ENCODE measurements around the gene SHE. TPM values are rescaled to one million over a fixed set of nuclear protein-coding genes. Genes with fewer than 3 reads are reported as not detected.

The SHE gene
- polyA plus RNA-seq, 4 donors, result 9.2 to 12.6 (median 10.4) TPM

DNA sequence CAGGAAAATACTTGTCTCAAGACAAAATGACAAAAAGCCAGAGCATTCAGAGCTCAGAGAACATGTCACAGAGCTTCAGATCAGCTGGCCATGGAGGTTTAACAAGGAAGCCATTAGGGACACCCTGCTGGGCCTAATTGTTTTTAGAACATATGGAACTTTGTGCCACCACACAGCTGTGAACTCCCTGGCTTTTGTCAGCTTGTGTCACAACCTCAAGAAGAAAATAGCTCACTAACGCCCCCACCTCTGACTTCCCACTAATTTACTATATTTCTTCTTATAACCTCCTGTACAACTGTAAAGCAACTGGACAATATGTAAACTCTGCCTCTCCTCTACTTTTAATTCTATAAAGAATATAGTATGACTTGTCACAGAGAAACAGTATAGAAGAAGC is 21.2 kb downstream of the SHE start:
- no peak for DNase-seq (ENCODE audit: low read depth in 4 of 4, low spot score in 2 of 4)

DNA sequence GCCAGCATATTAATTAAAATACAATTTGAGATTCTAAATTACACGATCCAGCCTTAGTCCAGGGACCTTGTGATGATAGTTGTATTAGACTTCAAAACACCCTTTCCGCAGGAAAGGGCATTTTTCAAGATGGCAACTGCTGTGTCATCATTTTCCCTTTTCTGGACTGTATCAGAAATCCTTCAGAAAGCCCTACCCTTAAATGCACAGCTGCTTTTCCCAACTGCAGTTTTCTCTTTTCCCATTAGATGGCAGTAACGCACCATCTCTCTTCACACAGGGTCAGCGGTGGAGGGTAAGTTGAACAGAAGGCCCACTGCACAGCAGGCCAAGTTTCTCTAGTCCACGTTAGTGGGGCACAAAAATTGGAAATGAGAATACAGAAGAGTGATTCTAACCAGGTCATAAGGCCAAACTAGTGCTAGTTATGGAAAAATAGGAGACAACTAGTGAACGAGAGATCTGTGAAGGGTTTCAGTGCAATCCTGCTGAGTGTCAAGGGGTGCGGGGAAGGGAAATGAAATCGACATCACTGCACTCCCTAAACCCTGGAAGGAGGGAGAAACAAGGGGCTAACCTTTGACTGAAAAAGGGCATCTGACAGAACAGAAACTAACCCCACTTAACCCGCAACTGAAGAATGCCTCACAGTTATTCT is 22.3 kb downstream of the SHE start:
- peak; percentile 56 to 84 (median 69) for DNase-seq (ENCODE audit: low read depth in 4 of 4, low spot score in 2 of 4)

DNA sequence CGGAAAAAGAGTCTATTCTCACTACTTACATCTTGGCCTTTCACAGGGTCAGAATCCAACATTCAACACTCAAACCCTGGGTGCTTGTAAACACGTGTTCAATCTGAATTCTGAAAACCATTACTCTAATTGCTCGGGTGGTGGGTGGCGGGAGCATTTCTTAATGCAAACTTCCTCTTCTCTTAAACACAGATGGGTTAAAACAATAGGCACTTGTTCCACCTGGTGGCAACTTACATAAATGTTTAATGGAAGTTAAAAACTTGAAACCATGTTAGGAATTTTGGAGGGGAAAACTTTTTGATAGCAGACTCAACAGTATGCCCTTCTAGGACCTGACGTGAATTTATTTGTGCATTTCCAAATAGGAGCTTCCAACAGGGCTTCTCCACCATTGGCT is 23.6 kb downstream of the SHE start:
- DNase-seq (ENCODE audit: low read depth in 4 of 4, low spot score in 2 of 4), result no peak

DNA sequence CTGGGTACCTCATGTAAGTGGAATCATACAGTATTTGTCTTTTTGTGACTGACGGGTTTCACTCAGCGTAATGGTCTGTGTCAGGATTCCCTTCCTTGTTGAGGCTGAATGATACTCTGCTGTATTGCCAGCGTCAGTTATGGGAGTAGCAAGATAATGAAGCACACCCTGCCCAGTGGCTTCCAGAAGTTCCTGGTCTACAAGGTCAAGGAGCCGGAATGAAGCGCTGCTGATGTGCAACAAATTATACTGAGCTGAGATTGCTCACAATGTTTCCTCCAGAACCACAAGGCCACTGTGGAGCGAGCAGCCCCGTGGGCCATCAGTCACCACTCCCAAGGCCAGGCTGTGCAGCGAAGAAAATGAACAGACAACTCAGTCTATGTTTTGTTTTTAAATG is 24.2 kb downstream of the SHE start:
- no peak for DNase-seq (ENCODE audit: low read depth in 4 of 4, low spot score in 2 of 4)

DNA sequence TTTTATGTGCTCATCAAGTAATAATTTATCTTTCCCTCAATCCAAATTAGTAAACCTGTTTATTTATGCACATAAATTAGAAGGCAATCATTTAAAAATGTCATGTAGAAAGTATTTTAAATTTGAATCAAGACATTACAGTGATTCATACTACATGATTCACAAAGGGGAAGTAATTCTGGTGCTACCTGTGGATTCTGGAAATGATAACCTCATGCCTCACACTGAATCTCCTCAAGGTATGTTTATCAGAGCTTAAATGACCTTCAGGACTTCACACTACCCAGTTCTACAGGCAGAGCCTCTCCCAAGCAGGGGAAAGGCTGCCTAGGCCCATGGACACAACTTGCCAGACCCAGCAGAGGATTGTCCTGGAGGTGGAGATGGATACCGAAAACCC is 25.4 kb downstream of the SHE start:
- no peak for DNase-seq (ENCODE audit: low read depth in 4 of 4, low spot score in 2 of 4)

DNA sequence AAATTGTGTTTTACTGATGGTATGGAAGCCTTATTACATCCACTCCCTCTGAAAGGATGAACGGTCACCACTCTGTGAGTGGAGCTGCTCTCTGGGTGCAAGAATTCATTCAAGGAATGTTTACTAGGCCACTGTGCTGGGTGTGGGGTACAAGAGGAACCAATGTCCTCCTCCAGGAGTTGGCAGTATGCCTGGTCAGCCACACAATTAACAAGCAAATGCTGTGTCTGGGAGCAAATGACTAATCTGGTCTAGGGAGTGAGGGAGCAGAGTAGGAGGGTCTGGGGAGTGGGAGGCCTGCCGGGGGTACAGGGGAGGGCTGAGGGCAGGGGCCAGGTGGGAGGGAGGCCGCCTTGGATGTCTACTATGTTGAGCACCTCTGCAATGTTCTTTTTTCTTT is 27.4 kb downstream of the SHE start:
- DNase-seq (ENCODE audit: low read depth in 4 of 4, low spot score in 2 of 4), result no peak

DNA sequence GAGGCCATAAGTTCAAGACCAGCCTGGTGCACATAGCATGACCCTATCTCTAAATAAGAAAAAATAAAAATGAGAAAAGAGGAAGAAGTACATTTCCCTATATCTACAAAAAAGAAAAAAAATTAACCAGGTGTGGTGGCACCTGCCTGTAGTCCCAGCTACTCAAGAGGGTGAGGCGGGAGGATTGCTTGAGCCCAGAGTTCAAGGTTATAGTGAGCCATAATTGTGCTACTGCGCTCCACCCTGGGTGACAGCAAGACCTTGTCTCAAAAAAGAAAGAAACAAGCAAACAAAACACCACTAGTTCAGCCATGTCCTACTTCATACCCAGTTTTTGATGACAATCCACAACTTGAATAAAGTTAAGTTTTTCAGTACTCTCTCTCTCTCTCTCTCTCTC is 30.9 kb downstream of the SHE start:
- DNase-seq (ENCODE audit: low read depth in 4 of 4, low spot score in 2 of 4), result no peak

DNA sequence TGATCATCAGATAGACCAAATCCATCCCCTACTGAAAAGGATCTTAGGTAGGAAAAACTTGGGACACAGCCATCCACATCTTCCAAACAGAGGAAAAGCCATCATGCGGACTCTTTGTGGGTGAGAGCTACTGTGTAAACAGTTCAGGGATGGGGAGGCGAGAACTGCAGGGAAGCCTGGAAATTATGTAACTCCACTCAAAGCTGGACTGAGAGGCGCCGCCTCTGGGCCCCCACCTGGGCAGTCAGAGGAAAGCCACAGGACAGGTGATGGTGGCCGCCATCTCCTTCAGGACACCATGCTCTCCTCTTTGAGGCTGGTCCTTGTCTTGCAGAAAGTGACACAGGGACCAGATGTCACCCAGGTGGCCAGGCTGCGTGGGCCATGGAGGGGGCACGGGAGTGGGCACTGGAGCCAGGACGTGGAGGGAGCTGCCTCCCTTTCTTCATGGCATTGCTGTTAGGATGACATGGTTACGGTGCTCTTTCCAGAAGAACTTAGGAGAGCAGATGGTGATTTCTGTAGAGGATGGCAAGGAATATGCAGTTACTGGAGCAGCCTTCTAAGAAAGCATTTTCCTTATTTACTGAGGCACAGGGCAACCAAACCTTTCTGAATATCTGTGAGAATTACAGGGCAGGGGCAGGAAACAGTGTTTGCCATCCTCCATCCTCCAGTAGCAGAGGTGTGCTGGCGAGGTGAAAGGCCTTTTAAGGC is 32.2 kb downstream of the SHE start:
- no peak for DNase-seq (ENCODE audit: low read depth in 4 of 4, low spot score in 2 of 4)

DNA sequence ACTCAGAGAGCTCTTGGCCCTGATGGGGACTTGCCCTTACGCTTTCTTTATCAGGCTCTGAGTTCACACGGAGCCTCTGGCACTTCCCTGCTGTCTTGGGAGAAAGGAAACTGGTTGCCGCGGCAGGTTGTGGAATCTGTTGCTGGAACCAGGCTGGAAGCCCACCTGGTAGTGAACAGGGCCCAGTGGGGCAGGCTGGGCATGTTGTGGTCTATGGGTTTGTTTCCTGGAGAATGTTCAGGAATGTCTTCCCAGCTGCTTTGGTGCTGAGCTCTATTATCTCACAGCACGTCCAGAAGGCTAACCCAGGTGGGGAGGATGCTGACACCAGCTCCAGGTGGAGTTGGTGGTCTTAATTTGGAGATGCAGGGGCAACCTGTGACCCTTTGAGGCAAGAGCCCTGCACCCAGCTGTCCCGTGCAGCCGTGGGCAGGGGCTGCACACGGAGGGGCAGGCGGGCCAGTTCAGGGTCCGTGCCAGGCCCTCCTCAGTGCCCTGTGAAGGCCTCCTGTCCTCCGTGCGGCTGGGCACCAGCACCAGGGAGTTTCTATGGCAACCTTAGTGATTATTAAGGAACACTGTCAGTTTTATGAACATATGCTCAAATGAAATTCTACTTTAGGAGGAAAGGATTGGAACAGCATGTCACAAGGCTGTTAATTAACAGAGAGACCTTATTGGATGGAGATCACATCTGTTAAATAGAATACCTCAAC is 33.5 kb downstream of the SHE start:
- no peak for DNase-seq (ENCODE audit: low read depth in 4 of 4, low spot score in 2 of 4)

DNA sequence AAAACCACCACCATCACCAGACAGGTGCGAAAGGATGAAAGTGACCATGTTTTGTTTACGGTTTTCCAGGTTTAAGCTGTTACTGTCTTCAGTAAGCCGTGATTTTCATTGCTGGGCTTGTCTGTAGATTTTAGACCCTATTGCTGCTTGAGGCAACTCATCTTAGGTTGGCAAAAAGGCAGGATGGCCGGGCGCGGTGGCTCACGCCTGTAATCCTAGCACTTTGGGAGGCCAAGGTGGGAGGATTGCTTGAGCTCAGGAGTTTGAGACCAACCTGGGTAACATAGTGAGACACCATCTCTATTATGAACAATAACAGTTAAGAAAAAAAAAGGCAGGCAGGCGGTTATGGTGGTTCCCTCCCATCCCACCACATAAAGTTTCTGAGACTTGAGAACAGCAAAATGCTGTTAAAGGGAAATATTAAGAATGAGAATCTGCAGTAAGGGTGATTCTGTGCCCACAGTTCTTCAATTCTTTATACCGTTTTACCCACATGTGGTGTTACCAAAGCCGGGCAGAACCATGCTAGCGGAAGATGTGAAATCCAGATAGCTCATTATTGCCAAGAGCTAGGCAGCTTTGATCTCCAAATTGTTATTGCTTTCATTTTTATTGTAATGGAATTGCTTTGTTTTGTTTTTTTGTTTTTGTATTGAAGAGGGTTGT is 34.6 kb downstream of the SHE start:
- DNase-seq (ENCODE audit: low read depth in 4 of 4, low spot score in 2 of 4), result no peak

DNA sequence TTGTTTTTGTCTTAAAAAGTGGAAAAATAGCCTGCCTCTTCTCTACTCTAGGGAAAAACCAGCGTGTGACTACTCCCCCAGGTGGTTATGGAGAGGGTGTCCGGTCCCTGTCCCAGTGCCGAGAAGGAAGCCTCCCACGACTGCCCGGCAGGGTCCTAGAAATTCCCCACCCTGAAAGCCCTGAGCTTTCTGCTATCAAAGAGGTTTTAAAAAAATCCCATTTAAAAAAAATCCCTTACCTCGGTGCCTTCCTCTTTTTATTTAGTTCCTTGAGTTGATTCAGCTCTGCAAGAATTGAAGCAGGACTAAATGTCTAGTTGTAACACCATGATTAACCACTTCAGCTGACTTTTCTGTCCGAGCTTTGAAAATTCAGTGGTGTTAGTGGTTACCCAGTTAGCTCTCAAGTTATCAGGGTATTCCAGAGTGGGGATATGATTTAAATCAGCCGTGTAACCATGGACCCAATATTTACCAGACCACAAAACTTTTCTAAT is 35.2 kb downstream of the SHE start:
- DNase-seq (ENCODE audit: low read depth in 4 of 4, low spot score in 2 of 4), result no peak

DNA sequence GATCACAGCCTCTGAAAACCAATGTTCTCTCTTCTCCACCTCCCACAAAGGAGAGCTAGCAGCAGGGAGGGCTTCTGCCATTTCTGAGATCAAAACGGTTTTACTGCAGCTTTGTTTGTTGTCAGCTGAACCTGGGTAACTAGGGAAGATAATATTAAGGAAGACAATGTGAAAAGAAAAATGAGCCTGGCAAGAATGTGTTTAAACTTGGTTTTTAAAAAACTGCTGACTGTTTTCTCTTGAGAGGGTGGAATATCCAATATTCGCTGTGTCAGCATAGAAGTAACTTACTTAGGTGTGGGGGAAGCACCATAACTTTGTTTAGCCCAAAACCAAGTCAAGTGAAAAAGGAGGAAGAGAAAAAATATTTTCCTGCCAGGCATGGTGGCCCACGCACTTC is 36.0 kb downstream of the SHE start:
- no peak for DNase-seq (ENCODE audit: low read depth in 4 of 4, low spot score in 2 of 4)

DNA sequence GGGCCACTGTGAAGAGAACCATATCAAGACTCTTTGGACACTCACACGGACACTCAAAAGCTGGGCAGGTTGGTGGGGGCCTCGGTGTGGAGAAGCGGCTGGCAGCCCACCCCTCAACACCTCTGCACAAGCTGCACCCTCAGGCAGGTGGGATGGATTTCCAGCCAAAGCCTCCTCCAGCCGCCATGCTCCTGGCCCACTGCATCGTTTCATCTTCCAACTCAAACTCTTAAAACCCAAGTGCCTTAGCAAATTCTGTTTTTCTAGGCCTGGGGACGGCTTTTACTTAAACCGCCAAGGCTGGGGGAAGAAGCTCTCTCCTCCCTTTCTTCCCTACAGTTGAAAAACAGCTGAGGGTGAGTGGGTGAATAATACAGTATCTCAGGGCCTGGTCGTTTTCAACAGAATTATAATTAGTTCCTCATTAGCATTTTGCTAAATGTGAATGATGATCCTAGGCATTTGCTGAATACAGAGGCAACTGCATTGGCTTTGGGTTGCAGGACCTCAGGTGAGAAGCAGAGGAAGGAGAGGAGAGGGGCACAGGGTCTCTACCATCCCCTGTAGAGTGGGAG is 36.5 kb downstream of the SHE start:
- no peak for DNase-seq (ENCODE audit: low read depth in 4 of 4, low spot score in 2 of 4)

DNA sequence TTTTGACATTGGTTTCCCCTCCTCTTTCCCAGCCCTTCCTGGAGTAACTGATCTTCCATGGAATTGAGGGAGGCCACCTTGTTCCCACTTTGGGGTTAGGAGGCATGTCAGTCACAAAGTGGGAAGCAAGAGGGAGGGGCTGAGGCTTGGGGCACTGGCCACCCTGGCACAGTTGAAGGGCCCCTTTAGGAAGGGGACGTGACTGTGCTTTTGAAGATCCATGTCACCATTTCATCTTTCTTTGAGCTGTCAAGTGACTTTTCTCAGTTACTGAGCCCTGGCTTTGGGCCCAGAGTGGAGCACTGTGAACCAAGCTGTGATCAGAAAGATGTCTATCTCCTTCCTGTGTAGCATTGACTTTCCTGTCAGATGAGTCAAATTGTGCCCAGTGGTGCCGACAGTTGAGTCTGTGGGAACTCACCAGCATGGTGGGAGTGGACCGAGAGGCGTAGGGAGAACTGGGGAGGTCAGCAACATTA is 38.7 kb downstream of the SHE start:
- no peak for DNase-seq (ENCODE audit: low read depth in 4 of 4, low spot score in 2 of 4)

DNA sequence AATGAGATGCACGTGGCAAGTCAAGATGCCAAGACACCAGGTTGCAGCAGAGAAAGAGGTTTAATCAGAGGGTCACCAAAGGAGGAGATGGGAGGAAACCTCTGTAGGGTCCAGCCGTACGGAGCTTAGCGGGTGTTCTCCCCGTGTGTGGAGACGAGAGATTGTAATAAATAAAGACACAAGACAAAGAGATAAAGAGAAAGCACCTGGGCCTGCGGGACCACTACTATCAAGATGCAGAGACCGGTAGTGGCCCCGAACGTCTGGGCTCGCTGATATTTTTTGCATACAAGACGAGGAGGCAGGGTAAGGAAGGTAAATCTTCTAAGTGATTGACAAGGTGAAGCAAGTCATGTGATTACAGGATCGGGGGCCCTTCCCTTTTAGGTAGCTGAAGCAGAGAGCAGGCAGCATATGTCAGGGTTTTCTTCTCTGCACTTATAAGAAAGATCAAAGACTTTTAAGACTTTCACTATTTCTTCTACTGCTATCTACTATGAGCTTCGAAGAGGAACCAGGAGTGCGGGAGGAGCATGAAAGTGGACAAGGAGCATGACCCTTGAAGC is 41.4 kb downstream of the SHE start:
- DNase-seq (ENCODE audit: low read depth in 4 of 4, low spot score in 2 of 4), result no peak

DNA sequence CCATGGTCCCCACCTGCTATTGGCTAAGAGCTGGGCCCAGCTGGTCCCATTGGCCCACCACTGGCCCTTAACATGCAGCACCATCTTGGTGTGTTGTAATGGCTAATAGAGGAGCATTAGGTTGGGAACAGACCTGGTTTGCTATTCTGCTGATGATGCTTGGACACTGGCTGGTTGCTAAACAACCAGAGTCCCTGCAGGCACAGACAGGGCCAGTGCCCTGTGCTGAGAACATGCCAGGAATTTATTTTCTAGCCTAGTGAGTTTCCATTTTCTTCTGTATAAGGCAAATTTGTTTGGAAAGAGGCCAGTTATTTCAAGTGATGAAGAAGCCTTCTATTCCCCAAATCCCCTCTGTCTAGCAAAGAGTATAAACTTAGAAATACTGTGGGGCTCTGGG is 43.1 kb downstream of the SHE start:
- no peak for DNase-seq (ENCODE audit: low read depth in 4 of 4, low spot score in 2 of 4)

DNA sequence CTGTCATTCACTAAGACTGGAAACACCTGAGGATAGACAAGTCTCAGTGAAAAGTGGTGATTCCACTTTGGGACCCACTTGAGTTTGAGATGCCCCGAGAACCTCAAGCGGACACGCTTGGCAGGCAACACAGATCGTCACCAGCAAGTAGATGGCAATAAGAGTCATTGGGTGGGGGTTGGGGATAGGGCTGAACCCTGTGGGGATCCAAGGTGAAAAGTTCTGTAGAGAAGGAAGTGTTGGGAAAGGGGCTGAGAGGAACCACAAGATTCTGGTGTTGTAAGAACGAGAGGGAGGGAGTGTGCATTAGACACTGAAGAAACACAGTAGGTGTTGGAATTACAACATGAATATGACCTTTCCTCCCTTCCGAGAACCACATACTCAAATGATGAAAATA is 45.6 kb downstream of the SHE start:
- DNase-seq (ENCODE audit: low read depth in 4 of 4, low spot score in 2 of 4), result no peak

DNA sequence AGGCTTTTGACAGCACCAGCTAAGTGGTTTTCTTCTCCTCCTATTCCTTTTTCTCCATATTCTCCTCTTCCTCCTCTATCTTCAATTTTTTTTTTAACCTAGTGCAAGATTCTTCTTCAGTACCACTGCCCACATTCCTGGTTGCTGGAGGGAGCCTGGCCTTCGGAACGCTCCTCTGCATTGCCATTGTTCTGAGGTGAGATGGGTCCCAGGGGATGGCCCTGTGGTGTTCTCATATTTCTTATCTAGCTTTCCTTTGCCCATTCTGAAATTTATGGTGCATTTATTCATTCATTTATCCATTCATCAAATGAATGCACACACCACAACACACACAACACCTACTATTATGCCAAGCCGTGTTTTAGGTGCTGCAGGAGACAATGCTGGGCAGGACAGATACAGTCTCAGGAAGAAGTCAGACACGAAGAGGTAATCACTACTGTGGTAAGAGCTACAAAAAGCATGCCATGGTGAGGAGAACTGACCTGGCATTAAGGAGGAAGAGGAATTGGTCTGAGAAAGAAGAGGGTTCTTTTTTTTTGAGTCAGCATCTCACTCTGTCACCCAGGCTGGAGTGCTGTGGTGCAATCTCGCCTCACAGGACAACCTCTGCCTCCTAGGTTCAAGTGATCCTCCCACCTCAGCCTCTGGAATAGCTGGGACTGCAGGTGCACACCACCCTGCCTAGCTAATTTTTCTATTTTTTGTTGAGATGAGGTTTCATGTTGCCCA is 47.7 kb downstream of the SHE start:
- DNase-seq (ENCODE audit: low read depth in 4 of 4, low spot score in 2 of 4), result no peak

DNA sequence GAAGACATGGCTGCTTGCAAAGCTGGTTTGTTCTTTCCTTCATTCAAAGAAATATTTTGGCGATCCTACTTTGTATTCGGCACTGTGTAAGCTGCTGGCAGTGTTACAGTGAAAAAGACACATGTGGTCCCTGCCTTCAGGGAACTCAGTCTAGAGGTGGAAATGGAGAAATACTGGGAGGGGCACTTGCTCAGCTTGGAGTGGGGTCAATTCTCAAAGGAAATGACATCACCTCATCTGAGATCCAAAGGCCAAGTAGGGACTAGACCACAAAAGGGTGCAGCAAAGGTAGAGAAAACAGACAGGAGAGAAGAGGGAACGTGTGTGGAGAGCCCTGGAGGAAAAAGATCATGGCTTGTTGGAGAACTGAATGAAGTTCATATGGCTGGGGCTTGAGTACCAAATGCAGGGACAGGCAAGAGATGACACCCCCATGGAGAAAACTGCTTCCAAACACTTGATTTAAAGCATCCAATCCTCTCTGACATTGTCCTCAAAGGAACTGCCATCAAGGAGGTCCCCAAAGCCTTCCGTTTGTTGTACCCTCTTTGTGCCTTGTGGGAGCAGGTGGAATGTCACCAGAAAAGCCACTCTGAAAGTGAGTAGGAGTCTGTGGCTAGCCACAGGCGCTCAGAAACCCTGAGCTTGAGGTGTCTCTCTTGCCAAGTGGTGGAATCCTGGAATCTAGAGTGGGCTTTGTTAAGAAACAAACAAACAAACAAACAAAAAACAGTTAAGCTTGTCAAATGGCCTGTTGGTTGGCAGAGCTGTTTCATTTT is 48.4 kb downstream of the SHE start:
- no peak for DNase-seq (ENCODE audit: low read depth in 4 of 4, low spot score in 2 of 4)

Measured in left renal cortex interstitium (tissue), 4 donors.